ENCODE measurements around the gene F2RL1. TPM values are rescaled to one million over a fixed set of nuclear protein-coding genes. Genes with fewer than 3 reads are reported as not detected.
"Not testable (repeated sequence)": the region's sequence is repeated elsewhere in the genome, so short reads cannot be mapped to it uniquely, and the experiment has no call there.

F2RL1 gene
- total RNA-seq, 1 donor from 2014 or later, result 7.0 TPM

DNA sequence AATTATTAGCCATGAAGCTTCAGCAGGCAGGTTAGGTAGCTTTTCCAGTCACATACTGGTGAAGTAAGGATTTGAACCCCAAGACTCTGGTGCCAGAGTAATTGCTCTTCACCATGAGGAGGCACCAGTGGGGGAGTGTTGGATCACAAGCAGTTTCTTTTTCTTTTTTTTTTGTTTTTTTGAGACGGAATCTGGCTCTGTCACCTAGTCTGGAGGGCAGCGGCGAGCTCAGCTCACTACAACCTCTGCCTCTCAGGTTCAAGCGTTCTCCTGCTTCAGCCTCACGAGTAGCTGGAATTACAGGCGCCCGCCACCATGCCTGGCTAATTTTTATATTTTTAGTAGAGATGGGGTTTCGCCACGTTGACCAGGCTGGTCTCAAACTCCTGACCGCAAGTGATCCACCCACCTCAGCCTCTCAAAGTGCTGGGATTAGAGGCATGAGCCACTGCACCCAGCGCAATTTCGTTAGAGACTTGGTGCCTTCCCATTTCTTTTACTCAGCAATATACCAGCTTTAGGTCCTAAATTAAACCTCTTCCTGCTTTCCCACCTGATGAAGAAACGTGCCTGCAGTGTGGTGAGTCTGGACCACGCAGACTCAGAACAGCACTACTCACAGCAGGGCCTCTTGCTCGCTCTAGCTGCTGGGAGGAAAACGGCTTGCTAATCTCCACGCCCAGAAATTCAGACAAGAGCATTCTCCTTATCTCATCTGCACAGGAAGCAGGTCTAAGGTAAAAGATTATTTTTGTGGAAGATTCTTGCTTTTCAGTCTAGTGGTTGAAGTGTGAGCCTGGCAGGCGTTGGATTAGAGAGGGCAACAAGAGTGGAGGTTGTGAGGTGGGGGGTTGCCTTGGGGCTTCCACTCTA lies 30.8 kb downstream of the F2RL1 start, which contains the start of gene S100Z:
Gene S100Z (plus strand): TSS at position 596 of the 873 bp plus-strand sequence. CDS start 25,346 bp downstream, outside the sequence.
- DNase-seq (ENCODE audit: low spot score), result no peak

GRCh38 chr5:76850543-76851145 lies 31.8 kb downstream of the F2RL1 start:
- no peak for DNase-seq (ENCODE audit: low spot score)
- no peak for ATAC-seq

More for the DNA sequence above, 30.8 kb downstream of the F2RL1 start, which contains the start of gene S100Z:
- no peak for ATAC-seq

GRCh38 chr5:76851728-76852369 lies 33.0 kb downstream of the F2RL1 start:
- no peak for ATAC-seq
- no peak for DNase-seq (ENCODE audit: low spot score)

DNA sequence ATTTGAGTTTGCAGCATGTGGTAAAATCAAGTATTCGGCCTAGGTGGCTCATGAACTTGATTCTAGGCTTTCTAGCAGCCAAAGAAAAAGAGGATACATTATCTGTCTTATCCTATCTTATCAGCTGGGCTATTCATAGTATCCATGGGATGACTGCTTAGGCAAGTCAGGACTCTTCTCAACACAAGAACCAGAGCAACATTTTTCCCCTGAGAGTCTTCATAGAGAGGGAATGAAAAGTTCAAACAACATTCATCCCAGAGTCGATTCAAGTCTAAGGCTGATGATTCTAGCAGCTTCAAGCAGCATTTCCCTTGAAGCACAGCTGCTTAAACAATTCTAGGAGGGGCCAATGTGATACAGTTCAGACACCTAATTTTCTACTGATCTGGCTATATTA lies 33.9 kb downstream of the F2RL1 start:
- ATAC-seq, result no peak
- DNase-seq (ENCODE audit: low spot score), result no peak

GRCh38 chr5:76853741-76854140 lies 34.9 kb downstream of the F2RL1 start:
- ATAC-seq; DNase-seq (ENCODE audit: low spot score): not testable (repeated sequence)

GRCh38 chr5:76854644-76855043 lies 35.8 kb downstream of the F2RL1 start:
- ATAC-seq (no peak), DNase-seq (ENCODE audit: low spot score) (no peak)

- not testable (repeated sequence) for DNase-seq (ENCODE audit: low spot score); ATAC-seq
Observed at GRCh38 chr5:76855501-76855900, 36.7 kb downstream of the F2RL1 start.

DNA sequence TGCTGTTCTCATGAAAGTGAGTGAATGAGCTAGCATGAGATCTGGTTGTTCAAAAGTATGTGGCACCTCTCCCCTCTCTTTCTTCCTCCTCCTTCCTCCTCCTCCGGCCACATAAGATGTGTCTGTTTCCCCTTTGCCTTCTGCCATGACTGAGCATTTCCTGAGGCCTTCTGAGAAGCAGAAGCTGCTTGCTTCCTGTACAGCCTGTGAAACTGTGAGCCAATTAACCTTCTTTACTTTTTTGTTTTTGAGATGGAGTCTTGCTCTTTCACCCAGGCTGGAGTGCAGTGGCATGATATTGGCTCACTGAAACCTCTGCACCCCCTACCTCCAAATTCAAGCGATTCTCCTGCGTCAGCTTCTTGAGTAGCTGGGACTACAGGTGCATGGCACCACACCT lies 37.1 kb downstream of the F2RL1 start:
- DNase-seq (ENCODE audit: low spot score), result no peak
- peak; percentile 56 for ATAC-seq

DNA sequence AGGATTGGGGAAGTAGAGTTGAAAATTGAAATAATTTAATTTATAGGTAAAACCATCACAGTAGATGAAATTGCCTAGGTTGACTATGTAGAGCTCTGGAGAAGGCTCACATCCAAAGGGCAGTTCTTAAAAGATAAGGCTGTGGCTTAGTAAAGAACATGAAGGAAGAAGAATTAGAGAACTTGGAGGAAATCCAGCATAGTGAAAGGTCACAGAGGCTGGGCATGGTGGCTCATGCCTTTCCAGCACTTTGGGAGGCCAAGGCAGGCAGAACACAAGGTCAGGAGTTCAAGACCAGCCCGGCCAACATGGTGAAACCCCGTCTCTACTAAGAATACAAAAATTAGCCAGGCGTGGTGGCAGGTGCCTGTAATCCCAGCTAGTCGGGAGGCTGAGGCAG lies 38.0 kb downstream of the F2RL1 start:
- not testable (repeated sequence) for DNase-seq (ENCODE audit: low spot score); ATAC-seq

GRCh38 chr5:76859591-76860247 lies 40.9 kb downstream of the F2RL1 start:
- ATAC-seq (no peak), DNase-seq (ENCODE audit: low spot score) (no peak)

- no peak for DNase-seq (ENCODE audit: low spot score)
- no peak for ATAC-seq
Observed at GRCh38 chr5:76861612-76862011, 42.8 kb downstream of the F2RL1 start.

- DNase-seq (ENCODE audit: low spot score), result no peak
Observed at GRCh38 chr5:76863001-76863400, 44.2 kb downstream of the F2RL1 start.

DNA sequence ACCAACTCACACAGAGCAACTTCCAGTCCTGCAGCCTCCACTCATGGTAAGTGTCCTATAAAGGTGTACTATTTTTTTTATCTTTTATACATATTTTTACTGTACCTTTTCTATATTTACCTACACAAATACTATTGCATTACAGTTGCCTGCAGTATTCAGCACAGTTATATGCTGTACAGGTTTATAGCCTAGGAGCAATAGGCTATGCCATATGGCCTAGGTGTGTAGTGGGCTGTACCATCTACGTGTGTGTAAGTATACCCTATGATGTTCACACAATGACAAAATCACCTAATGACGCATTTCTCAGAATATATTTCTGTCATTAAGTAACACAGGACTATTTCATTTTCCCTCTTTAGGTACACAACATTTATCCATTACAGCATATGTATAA lies 47.7 kb downstream of the F2RL1 start:
- ATAC-seq (no peak), DNase-seq (ENCODE audit: low spot score) (no peak)

More at GRCh38 chr5:76863001-76863400, 44.2 kb downstream of the F2RL1 start:
- ATAC-seq, result no peak

DNA sequence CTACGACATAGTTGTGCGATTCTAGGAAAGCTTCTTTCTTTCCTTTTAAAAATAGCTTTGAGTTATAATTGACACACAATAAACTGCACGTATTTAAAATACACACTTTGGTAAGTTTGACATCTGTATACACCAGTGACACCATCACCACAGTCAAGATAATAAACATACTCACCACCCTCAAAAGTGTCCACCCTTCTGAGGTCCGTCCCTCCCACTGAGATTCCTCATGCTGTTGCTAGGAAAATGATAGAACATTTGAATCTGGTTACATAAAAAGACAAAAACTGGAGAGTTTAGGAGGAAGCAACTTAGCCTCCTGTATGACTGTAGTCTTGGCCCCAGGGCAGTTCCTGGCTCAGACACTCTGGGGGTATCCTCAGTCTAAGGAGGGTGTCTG lies 48.2 kb downstream of the F2RL1 start:
- DNase-seq (ENCODE audit: low spot score) (no peak), ATAC-seq (no peak)

DNA sequence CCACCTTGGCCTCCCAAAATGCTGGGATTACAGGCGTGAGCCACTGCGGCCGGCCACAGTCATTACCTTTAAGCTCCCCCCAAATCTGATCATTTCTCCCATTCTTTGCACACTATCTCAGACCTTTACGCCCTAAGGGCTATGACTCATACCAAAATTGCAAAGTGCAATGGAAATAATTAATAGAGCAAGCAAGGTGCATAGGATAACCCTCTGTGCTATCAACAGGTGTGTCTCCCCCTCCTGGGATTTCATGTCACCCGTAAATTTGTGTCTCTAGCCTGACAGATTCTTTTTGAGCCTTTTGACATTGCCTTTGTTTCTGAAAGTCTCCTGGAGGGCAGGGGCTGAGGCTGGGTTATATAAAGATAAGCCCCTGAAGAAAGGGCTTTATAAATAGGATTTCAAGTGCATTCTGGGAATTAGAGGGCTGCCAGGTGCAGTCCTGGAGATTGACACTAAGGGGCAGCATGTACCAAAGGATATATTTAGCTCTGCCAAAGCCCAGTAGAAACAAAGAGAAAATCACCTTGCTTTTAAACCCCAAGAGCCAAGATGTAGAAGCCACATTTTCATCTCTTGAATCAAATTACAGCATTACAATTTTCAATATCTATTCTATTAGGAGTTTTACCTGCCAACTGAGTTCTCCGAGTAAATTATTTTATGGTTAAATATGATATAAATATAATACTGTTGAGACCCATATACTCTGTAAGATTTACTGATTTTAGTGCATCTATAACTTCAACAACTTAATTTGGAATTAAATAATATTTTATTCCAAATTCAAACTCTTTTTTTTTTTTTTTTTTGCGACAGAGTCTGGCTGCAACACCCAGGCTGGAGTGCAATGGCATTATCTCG lies 49.2 kb downstream of the F2RL1 start:
- peak; percentile 99 for ATAC-seq
- DNase-seq (ENCODE audit: low spot score), result peak; percentile 69

DNA sequence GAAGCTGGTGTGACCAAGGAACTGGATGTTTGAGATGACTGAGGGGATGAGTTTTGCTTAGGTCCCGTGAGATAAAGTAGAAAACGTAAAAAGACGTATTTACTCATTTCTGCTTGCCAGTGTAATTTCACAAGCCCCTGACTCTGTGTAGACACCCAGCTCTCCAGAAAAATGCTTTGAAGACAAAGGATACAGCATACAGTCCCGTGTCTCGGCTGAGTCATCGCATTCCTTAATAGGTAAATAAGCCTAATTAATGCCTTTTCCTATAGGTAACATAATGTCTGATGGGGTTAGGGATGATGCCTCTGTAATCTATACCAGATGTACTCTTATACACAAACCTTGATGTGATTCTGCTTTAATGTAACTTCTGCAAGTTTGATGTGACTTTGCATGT lies 51.2 kb downstream of the F2RL1 start:
- ATAC-seq (no peak), DNase-seq (ENCODE audit: low spot score) (no peak)

GRCh38 chr5:76874088-76874581 lies 55.3 kb downstream of the F2RL1 start:
- DNase-seq (ENCODE audit: low spot score) (no peak), ATAC-seq (no peak)
